Lung (tissue), 12 donors: Measurements from ENCODE around the gene FBN3. TPM values are rescaled to one million over a fixed set of nuclear protein-coding genes. Genes with fewer than 3 reads are reported as not detected.

Experiments
- ATAC-seq: fragments of 200-7000 bp; cut with Tn5 transposase; one replicate; pipeline ENCODE4 v1.9.1; 2020; ENCODE audit warnings: moderate number of reproducible peaks; ENCODE audit not compliant: insufficient read depth, low FRiP score
- DNase-seq, 3 donors: peaks; one replicate each; pipeline ENCODE4 v3.0.0-alpha.2; 2013 to 2017
- H3K27ac ChIP-seq, 2 donors: one replicate each; pipeline ENCODE4 v1.5.1; 2013; ENCODE audit warnings: mild to moderate bottlenecking in 2 of 2, moderate library complexity in 2 of 2, control low read depth in 1 of 2, inconsistent platforms in 1 of 2, low read depth in 1 of 2, low read length in 1 of 2
- H3K27me3 ChIP-seq, 3 donors: one replicate each; pipeline ENCODE4 v1.5.1; 2013; ENCODE audit warnings: low read length in 2 of 3; ENCODE audit not compliant: control insufficient read depth in 3 of 3, insufficient read depth in 3 of 3
- H3K36me3 ChIP-seq, 4 donors: one replicate each; pipeline ENCODE4 v1.5.1; 2013; ENCODE audit warnings: low read length in 4 of 4, mild to moderate bottlenecking in 1 of 4, moderate library complexity in 1 of 4; ENCODE audit not compliant: control insufficient read depth in 4 of 4, insufficient read depth in 4 of 4
- H3K4me1 ChIP-seq, 5 donors: one replicate each; pipeline ENCODE4 v1.5.1; 2013; ENCODE audit warnings: low read length in 5 of 5, mild to moderate bottlenecking in 2 of 5, moderate library complexity in 1 of 5; ENCODE audit not compliant: control insufficient read depth in 5 of 5, insufficient read depth in 5 of 5
- H3K4me3 ChIP-seq: one replicate; pipeline ENCODE4 v1.5.1; 2013; ENCODE audit warnings: mild to moderate bottlenecking, control low read depth, moderate library complexity
- H3K9ac ChIP-seq, 2 donors: one replicate each; pipeline ENCODE4 v1.5.1; 2013; ENCODE audit warnings: low read length in 2 of 2, control low read depth in 1 of 2; ENCODE audit not compliant: insufficient read depth in 1 of 2
- H3K9me3 ChIP-seq, 4 donors: one replicate each; pipeline ENCODE4 v1.5.1; 2013; ENCODE audit warnings: low read length in 3 of 4, mild to moderate bottlenecking in 1 of 4, moderate library complexity in 1 of 4; ENCODE audit not compliant: control insufficient read depth in 4 of 4, insufficient read depth in 3 of 4
- CTCF ChIP-seq: IDR thresholded peaks from 2 replicates; pipeline ENCODE4 v1.5.1; 2012; ENCODE audit warnings: mild to moderate bottlenecking; ENCODE audit errors: control extremely low read depth, extremely low read depth
- WGBS, 2 donors: extraction: QIAGEN DNeasy Blood & Tissue Kit; methylation state at CpG; one replicate each; pipeline ENCODE4 v1.1.7; 2013; 5-methylcytosine and 5-hydroxymethylcytosine counted together
- polyA plus RNA-seq, 2 donors: library from polyadenylated mRNA; stranded (reverse); fragments of 200-250 nt; gene quantifications; one replicate each; pipeline ENCODE4 v1.2.1, GENCODE V29; 2013
- total RNA-seq, 2 donors: library from RNA; depleted of rRNA in 1 of 2; stranded (reverse); fragments of >200 nt in 1 of 2; gene quantifications; one replicate each; pipeline ENCODE4 v1.2.1, GENCODE V29; 2014 to 2021
- donor health status: control.
- donor health status: control.
- donor health status: Bipolar disorder and iron deficiency.
- donor health status: healthy.
- donor health status: DM: yes; HTN: yes; CAD: no.

The FBN3 gene
- total and polyA plus RNA-seq, 4 donors, result 0.32 to 26.4 (median 2.1) TPM

GRCh38 chr19:8115805-8116396 lies 33.5 kb downstream of the FBN3 start:
- TF ChIP-seq CTCF, result no peak
- Histone ChIP-seq H3K9me3 (no peaks in the 10 kb centered on the region), H3K36me3 (no peaks in the 10 kb centered on the region), H3K4me1 (no peaks in the 10 kb centered on the region), H3K27me3 (no peaks in the 10 kb centered on the region), H3K27ac (no peak overlapping the region), H3K4me3 (no peak overlapping the region), H3K9ac (no peak overlapping the region)
- ATAC-seq, result no peak
- DNase-seq, result no peak
- 82 to 86% methylated on average over 6 of the region's 6 CpGs for WGBS, 2 donors

- Histone ChIP-seq H3K4me1 (peaks cover 0 to 1% (median 0%) of the 10 kb centered on the region in 5 donors), H3K9ac (no peak overlapping the region), H3K9me3 (peaks cover 0 to 2% (median 0%) of the 10 kb centered on the region in 4 donors), H3K27ac (no peak overlapping the region), H3K36me3 (peaks cover 0 to 4% (median 0%) of the 10 kb centered on the region in 4 donors), H3K27me3 (no peaks in the 10 kb centered on the region), H3K4me3 (no peak overlapping the region)
- ATAC-seq (peak; percentile 59), DNase-seq (peak in 2 of 3 donors; percentile 9 to 63)
- WGBS, 2 donors, result 49 to 58% methylated on average over 5 of the region's 5 CpGs
- no peak for TF ChIP-seq CTCF
Observed at GRCh38 chr19:8113017-8113416, 36.4 kb downstream of the FBN3 start.

- Histone ChIP-seq H3K36me3 (peaks cover 0 to 5% (median 2%) of the 10 kb centered on the region in 4 donors), H3K4me1 (peaks cover 0 to 1% (median 0%) of the 10 kb centered on the region in 5 donors), H3K27me3 (no peaks in the 10 kb centered on the region), H3K27ac (no peak overlapping the region), H3K9ac (no peak overlapping the region), H3K4me3 (no peak overlapping the region), H3K9me3 (peaks cover 0 to 2% (median 0%) of the 10 kb centered on the region in 4 donors)
- TF ChIP-seq CTCF, result no peak
- DNase-seq (no peak), ATAC-seq (no peak)
- WGBS, 2 donors, result 85 to 89% methylated on average over 16 of the region's 16 CpGs
Observed at GRCh38 chr19:8111376-8111775, 38.0 kb downstream of the FBN3 start.

DNA sequence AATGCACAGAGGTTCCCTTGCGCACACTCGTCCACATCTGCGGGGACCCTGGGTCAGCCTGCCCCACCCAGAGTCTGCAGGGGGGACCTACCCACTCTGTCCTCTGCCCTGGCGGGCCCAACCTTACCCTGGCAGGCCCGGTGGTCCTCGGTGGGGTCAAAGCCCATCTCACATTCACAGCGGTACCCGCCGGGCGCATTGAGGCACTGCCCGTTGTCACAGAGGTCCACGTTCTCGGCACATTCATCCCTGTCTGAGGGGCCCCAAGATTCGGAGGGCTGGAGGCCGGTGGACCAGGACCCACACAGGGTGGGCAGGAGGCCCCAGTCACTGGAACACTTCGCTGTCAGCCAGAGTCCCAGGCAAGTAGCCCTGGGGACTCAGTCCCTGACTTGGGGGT lies 38.5 kb downstream of the FBN3 start:
- H3K4me3 ChIP-seq, result no peak overlapping the region
- H3K9me3 ChIP-seq, result peaks cover 0 to 4% (median 0%) of the 10 kb centered on the region in 4 donors
- TF ChIP-seq CTCF, result no peak
- peaks cover 0 to 7% (median 2%) of the 10 kb centered on the region in 4 donors for H3K36me3 ChIP-seq
- H3K27me3 ChIP-seq, result no peaks in the 10 kb centered on the region
- ATAC-seq (no peak), DNase-seq (no peak)
- H3K27ac ChIP-seq, result no peak overlapping the region
- H3K9ac ChIP-seq, result no peak overlapping the region
- peaks cover 0 to 1% (median 0%) of the 10 kb centered on the region in 5 donors for H3K4me1 ChIP-seq
- WGBS, 2 donors, result 92 to 94% methylated on average over 16 of the region's 16 CpGs
